Right lung (tissue), 5 donors: ENCODE results near the gene TCTN3. TPM values are rescaled to one million over a fixed set of nuclear protein-coding genes. Genes with fewer than 3 reads are reported as not detected.
"Not testable (repeated sequence)": the region's sequence is repeated elsewhere in the genome, so short reads cannot be mapped to it uniquely, and the experiment has no call there.

Experiments
- DNase-seq, 2 donors: peaks; one replicate each; pipeline ENCODE4 v3.0.0-alpha.2; 2013
- polyA plus RNA-seq, 5 donors: library from polyadenylated mRNA; unstranded; fragments of 120-200 nt; gene quantifications; one replicate each; pipeline versions ENCODE4 v1.2.1 to v1.2.3, GENCODE V29; 2013; ENCODE audit warnings: inconsistent platforms in 1 of 5, low replicate concordance in 1 of 5; ENCODE audit not compliant: insufficient read length in 5 of 5, insufficient read depth in 1 of 5

TCTN3 gene
- polyA plus RNA-seq, 5 donors: 56.4 to 64.8 (median 59.9) TPM

DNA sequence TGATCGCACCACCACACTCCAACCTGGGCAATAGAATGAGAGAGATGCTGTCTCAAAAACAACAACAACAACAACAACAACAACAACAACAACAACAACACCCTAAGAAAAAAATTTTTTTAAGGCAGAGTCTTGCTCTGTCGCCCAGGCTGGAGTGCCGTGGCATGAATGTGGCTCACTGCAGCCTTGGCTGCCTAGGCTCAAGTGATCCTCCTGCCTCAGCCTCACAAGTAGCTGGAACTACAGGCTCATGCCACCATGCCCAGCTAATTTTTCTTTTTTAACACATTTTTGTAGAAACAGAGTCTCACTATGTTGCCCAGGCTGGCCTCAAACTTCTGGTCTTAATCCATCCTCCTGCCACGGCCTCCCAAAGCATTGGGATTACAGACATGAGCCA is 55.8 kb downstream of the TCTN3 start:
- no peak for DNase-seq

DNA sequence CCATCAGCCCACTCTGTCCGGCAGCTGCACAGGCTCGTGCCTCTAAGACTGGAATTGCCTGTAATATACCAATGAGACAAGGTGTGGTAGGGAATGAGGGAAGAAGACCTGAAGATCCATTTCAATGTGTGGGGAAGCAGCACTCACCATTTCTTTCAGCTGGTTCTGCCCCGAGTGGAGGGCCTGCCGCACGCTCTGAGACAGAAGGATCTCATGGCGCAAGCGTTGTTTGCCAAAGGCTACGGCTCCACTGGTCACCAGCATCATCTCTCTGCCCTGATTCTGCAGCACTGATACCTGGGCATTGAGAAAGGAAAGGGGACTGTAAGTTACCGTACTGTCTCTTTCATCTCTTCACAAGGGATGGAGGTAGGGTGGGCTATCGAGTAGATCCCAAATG is 56.6 kb downstream of the TCTN3 start:
- DNase-seq: no peak

DNA sequence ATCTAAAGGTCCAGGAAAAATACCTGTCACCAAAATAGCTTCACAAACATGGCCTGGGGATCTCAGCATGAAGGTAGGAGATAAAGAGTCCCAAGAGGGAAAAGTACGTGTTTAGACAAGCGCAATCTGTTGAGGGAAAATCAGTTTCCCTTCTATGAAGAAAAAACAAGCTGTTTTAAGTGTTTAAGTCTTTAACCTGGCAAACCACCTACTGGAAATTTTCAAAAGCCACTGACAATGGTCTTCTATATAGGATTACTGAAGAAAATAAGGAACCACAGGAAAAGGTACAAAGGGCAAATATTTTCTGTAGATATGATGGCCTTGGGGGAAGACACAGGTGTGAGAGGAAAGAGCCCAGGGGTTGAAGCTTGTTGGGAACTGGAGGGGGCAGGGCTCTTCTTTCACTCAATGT is 58.4 kb downstream of the TCTN3 start:
- DNase-seq: no peak

DNA sequence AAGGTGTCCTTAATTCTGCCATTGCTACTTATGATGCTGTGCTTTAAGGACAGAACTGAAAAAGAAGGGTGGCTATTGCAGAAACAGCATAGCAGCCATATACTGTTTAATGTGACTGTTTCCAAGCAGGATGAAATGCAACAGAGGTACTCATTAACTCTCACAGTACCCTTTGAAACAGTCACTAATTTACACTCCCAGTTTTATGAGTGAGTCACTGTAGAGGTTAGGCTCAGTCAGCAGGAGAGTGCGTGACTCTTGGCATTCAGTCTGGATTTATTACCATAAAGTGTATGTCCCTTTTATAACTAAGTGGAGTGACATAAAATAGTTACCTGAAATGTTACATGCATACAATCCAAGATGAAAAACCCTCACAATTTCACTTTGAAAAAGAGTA is 64.9 kb downstream of the TCTN3 start:
- DNase-seq: no peak

DNA sequence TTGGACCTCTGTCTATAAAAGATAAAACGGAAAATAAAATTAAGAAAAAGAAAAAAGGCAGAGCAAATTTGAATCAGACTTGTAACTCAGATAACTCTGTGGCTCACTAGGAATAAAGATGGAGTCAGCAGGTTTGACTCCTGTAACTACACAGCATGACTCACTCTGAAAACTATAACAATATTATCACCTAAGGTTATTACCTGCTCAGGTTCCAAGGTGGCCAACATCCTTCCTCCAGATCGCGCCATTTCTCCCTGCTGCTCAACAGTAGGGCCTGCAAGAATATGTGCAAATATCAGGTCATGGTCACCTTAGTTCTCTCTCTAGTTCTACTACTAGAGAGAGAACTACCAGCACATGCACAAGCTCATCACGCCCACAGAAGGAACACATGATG is 67.2 kb downstream of the TCTN3 start:
- DNase-seq: no peak

DNA sequence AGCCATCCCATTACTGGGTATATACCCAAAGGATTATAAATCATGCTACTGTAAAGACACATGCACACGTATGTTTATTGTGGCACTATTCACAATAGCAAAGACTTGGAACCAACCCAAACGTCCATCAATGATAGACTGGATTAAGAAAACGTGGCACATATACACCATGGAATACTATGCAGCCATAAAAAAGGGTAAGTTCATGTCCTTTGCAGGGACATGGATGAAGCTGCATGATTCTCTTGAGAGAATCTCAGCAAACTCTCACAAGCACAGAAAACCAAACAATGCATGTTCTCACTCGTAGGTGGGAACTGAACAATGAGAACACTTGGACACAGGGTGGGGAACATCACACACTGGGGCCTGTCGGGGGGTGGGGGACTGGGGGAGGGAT is 73.3 kb downstream of the TCTN3 start:
- DNase-seq: not testable (repeated sequence)

DNA sequence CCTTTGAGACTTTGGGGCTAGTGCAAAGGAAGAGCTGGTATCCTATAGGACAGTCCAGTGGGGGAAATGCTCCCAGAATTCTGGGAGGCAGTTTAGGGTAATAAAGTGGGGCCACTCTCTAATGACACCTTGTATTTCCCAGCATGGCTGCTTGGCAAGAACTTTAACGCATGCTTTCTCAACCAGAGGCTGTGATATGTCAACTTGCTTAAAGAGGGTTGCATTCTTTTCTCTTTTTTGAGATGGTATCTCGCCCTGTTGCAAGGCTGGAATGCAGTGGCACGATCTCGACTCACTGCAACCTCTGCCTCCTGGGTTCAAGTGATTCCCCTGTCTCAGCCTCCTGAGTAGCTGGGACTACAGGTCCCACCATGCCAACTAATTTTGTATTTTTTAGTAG is 75.6 kb downstream of the TCTN3 start:
- DNase-seq: no peak

DNA sequence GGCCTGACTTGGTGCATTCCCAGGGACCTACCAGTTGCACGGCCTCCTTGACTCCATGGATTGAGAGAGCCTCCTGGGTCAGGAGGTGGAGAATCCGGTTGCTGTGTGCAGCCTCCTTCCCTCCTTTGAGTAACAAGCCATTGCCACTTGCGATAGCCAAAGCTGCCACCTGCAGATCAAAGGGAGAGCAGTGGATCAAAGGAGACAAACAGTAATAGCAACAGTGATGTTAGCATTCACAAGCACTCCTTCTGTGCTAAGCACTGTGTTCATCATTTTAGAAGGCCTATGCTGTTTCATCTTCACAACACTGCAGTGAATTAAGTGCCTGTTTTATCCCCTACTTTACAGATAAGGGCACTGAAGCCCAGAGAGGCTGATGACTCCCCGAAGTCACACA is 77.3 kb downstream of the TCTN3 start:
- no peak for DNase-seq

Other genes starting within 250 kb of the TCTN3 start
- 10 to 100 TPM; 19.1 to 42.2 (median 31.5) TPM for gene SORBS1, start 132.6 kb downstream of the TCTN3 start, polyA plus RNA-seq
- gene ALDH18A1, start 37.2 kb downstream of the TCTN3 start, polyA plus RNA-seq: 10 to 100 TPM; 52.2 to 63.3 (median 60.6) TPM
- 10 to 100 TPM; 16.9 to 27.5 (median 23.7) TPM for gene ENTPD1, start 62.2 kb upstream of the TCTN3 start, polyA plus RNA-seq
- 1 to 10 TPM; 1.4 to 2.8 (median 2.2) TPM for gene CC2D2B, start 214.0 kb upstream of the TCTN3 start, polyA plus RNA-seq